ENCODE measurements around the gene ANAPC15.

ANAPC15 gene

DNA sequence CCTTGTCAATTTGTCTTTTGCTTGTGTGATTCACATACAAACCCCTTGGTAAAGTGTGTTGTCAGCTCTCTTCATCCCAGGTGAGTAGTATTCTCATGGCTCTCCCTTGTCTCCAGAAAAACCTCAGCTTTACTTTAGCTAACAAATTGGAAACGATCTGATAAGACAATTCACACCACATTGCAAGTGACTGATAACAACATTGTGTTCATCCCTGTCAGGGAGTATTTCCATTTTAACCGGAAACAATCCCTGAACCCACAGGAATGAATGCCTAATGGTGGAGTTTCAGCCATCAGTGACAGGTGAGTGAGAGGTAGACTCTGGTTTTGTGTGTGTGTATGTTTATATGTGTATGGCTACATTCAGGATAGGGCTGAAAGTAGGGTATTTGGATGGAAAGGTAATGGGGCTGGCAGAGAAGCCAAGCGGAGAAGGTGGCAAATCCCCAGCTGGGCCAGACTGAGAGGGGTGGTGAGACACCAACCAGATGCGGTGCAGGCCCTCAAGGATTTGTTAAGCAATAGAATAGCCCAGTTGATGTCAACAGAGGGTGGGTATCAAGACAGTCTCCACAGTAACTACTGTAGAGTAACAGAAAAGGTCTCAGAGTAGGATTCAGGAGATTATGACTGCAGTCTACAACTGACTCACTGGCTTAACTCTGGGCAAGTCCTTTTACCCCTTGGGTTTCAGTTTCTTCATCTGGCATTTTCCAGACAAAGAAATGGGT is 24.3 kb downstream of the ANAPC15 start:
- peak; percentile 34 for DNase-seq
- Histone ChIP-seq H2AFZ (ENCODE audit: low read depth, low read length) (no peak overlapping the region), H3K23ac (ENCODE audit: low read length in 2 of 2) (no peak overlapping the region), H3K14ac (ENCODE audit: low read length in 2 of 2) (no peak overlapping the region), H3K36me3 (ENCODE audit: control insufficient read depth in 1 of 2, insufficient read depth in 2 of 2, low read depth in 1 of 2, low read length in 2 of 2) (peaks cover 8 to 52% of the 10 kb centered on the region in 2 experiments), H3K4ac (ENCODE audit: low read depth in 1 of 2, low read length in 2 of 2) (no peak overlapping the region), H3K79me1 (replicated peaks; ENCODE audit: low read length, poor library complexity, severe bottlenecking) (peaks cover 19% of the 10 kb centered on the region), H3K9ac (ENCODE audit: low read length) (peak overlapping the region; percentile 62), H3K4me1 (ENCODE audit: control insufficient read depth, insufficient read depth, low read depth, low read length) (peaks cover 2% of the 10 kb centered on the region), H3K4me2 (ENCODE audit: low read length, poor library complexity, severe bottlenecking) (no peak overlapping the region), H4K91ac (ENCODE audit: low read length) (no peak overlapping the region), H3K4me3 (ENCODE audit: insufficient read depth in 1 of 2, low read depth in 1 of 2, low read length in 2 of 2) (no peak overlapping the region), H3K27ac (ENCODE audit: low read length, poor library complexity, severe bottlenecking) (no peak overlapping the region), H3K9me3 (ENCODE audit: control insufficient read depth, low read length) (no peaks in the 10 kb centered on the region), H4K8ac (ENCODE audit: low read length) (no peak overlapping the region), H2BK15ac (ENCODE audit: low read depth, poor library complexity, severe bottlenecking) (no peak overlapping the region), H2BK5ac (ENCODE audit: low read depth, low read length, poor library complexity, severe bottlenecking) (no peak overlapping the region), H2AK5ac (ENCODE audit: low read length, severe bottlenecking) (no peak overlapping the region), H3K18ac (ENCODE audit: low read depth in 1 of 2, low read length in 2 of 2) (no peak overlapping the region), H2BK12ac (ENCODE audit: low read length in 2 of 2) (no peak overlapping the region), H3K27me3 (ENCODE audit: control insufficient read depth in 1 of 2, insufficient read depth in 1 of 2, low read length in 2 of 2) (no peaks in the 10 kb centered on the region), H2BK120ac (ENCODE audit: low read depth, low read length) (no peak overlapping the region)
- 92% methylated on average over 4 of the region's 4 CpGs for WGBS

DNA sequence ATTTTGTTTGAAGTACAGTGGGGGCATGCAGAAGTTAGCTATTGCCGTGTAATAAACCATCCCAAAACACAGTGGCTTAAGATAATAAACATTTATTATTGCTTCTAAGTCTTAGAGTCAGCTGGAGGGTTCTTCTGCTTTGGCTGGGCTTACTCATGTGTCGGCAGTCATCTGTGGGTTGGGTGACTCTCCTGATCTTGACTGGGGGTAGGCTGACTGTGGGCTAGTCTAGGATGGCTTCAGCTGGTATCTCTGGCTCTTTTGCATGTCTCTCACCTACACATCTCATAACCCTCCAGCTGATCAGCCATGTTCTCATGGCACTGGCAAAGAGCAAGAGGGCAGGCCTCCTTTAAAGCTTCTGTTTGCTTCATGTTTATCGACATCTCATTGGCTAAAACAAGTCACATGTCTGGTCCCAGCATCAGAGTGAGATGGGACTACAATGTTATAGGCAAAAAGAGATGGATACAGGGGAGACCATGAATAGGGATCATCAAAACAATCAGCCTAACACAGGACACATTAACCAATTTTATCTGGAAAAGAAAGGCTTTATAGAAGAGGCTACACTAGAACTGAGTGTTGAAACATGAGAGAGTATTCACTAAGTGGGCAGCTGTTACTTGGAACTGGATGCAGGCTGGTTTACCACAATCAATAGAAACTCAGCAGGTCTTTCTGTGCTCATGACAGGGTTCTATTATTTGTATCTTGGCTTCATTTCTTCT is 26.7 kb downstream of the ANAPC15 start:
- no peak for DNase-seq
- Histone ChIP-seq H3K9me3 (ENCODE audit: control insufficient read depth, low read length) (no peaks in the 10 kb centered on the region), H3K23ac (ENCODE audit: low read length in 2 of 2) (no peak overlapping the region), H3K4ac (ENCODE audit: low read depth in 1 of 2, low read length in 2 of 2) (no peak overlapping the region), H3K79me1 (replicated peaks; ENCODE audit: low read length, poor library complexity, severe bottlenecking) (peaks cover 19% of the 10 kb centered on the region), H3K36me3 (ENCODE audit: control insufficient read depth in 1 of 2, insufficient read depth in 2 of 2, low read depth in 1 of 2, low read length in 2 of 2) (peaks cover 6 to 46% of the 10 kb centered on the region in 2 experiments), H3K4me3 (ENCODE audit: insufficient read depth in 1 of 2, low read depth in 1 of 2, low read length in 2 of 2) (no peak overlapping the region), H3K14ac (ENCODE audit: low read length in 2 of 2) (no peak overlapping the region), H3K9ac (ENCODE audit: low read length) (no peak overlapping the region), H3K27ac (ENCODE audit: low read length, poor library complexity, severe bottlenecking) (no peak overlapping the region), H3K4me1 (ENCODE audit: control insufficient read depth, insufficient read depth, low read depth, low read length) (peaks cover 2% of the 10 kb centered on the region), H3K18ac (ENCODE audit: low read depth in 1 of 2, low read length in 2 of 2) (no peak overlapping the region), H3K27me3 (ENCODE audit: control insufficient read depth in 1 of 2, insufficient read depth in 1 of 2, low read length in 2 of 2) (no peaks in the 10 kb centered on the region), H2BK120ac (ENCODE audit: low read depth, low read length) (no peak overlapping the region), H2BK12ac (ENCODE audit: low read length in 2 of 2) (no peak overlapping the region), H4K8ac (ENCODE audit: low read length) (no peak overlapping the region), H3K4me2 (ENCODE audit: low read length, poor library complexity, severe bottlenecking) (no peak overlapping the region), H4K91ac (ENCODE audit: low read length) (no peak overlapping the region), H2BK15ac (ENCODE audit: low read depth, poor library complexity, severe bottlenecking) (no peak overlapping the region), H2BK5ac (ENCODE audit: low read depth, low read length, poor library complexity, severe bottlenecking) (no peak overlapping the region), H2AFZ (ENCODE audit: low read depth, low read length) (no peak overlapping the region), H2AK5ac (ENCODE audit: low read length, severe bottlenecking) (no peak overlapping the region)
- WGBS, result 100% methylated on average over 1 of the region's 3 CpGs

GRCh38 chr11:72084965-72085364 is 27.5 kb downstream of the ANAPC15 start:
- no peak overlapping the region for H3K4me3 ChIP-seq (ENCODE audit: insufficient read depth in 1 of 2, low read depth in 1 of 2, low read length in 2 of 2)
- H3K4me1 ChIP-seq (ENCODE audit: control insufficient read depth, insufficient read depth, low read depth, low read length), result peaks cover 2% of the 10 kb centered on the region
- H2AK5ac ChIP-seq (ENCODE audit: low read length, severe bottlenecking), result no peak overlapping the region
- no peak overlapping the region for H3K23ac ChIP-seq (ENCODE audit: low read length in 2 of 2)
- peaks cover 11% of the 10 kb centered on the region for H3K79me1 ChIP-seq (replicated peaks; ENCODE audit: low read length, poor library complexity, severe bottlenecking)
- no peak for DNase-seq
- no peak overlapping the region for H3K14ac ChIP-seq (ENCODE audit: low read length in 2 of 2)
- H2BK5ac ChIP-seq (ENCODE audit: low read depth, low read length, poor library complexity, severe bottlenecking), result no peak overlapping the region
- H2BK15ac ChIP-seq (ENCODE audit: low read depth, poor library complexity, severe bottlenecking), result no peak overlapping the region
- H3K9me3 ChIP-seq (ENCODE audit: control insufficient read depth, low read length), result no peaks in the 10 kb centered on the region
- H3K36me3 ChIP-seq (ENCODE audit: control insufficient read depth in 1 of 2, insufficient read depth in 2 of 2, low read depth in 1 of 2, low read length in 2 of 2), result peaks cover 6 to 38% of the 10 kb centered on the region in 2 experiments
- no peak overlapping the region for H4K91ac ChIP-seq (ENCODE audit: low read length)
- no peak overlapping the region for H2BK12ac ChIP-seq (ENCODE audit: low read length in 2 of 2)
- no peak overlapping the region for H3K4ac ChIP-seq (ENCODE audit: low read depth in 1 of 2, low read length in 2 of 2)
- H3K27me3 ChIP-seq (ENCODE audit: control insufficient read depth in 1 of 2, insufficient read depth in 1 of 2, low read length in 2 of 2), result no peaks in the 10 kb centered on the region
- H3K9ac ChIP-seq (ENCODE audit: low read length), result no peak overlapping the region
- no peak overlapping the region for H2BK120ac ChIP-seq (ENCODE audit: low read depth, low read length)
- H3K27ac ChIP-seq (ENCODE audit: low read length, poor library complexity, severe bottlenecking), result no peak overlapping the region
- H2AFZ ChIP-seq (ENCODE audit: low read depth, low read length), result no peak overlapping the region
- no peak overlapping the region for H4K8ac ChIP-seq (ENCODE audit: low read length)
- no peak overlapping the region for H3K18ac ChIP-seq (ENCODE audit: low read depth in 1 of 2, low read length in 2 of 2)
- WGBS, result 100% methylated on average over 1 of the region's 1 CpG
- H3K4me2 ChIP-seq (ENCODE audit: low read length, poor library complexity, severe bottlenecking), result no peak overlapping the region

GRCh38 chr11:72084076-72084475 is 28.4 kb downstream of the ANAPC15 start:
- H2BK12ac ChIP-seq (ENCODE audit: low read length in 2 of 2), result no peak overlapping the region
- H3K27ac ChIP-seq (ENCODE audit: low read length, poor library complexity, severe bottlenecking), result no peak overlapping the region
- no peak overlapping the region for H3K14ac ChIP-seq (ENCODE audit: low read length in 2 of 2)
- H2AFZ ChIP-seq (ENCODE audit: low read depth, low read length), result no peak overlapping the region
- H3K36me3 ChIP-seq (ENCODE audit: control insufficient read depth in 1 of 2, insufficient read depth in 2 of 2, low read depth in 1 of 2, low read length in 2 of 2), result peaks cover 6 to 32% of the 10 kb centered on the region in 2 experiments
- peaks cover 11% of the 10 kb centered on the region for H3K79me1 ChIP-seq (replicated peaks; ENCODE audit: low read length, poor library complexity, severe bottlenecking)
- H3K27me3 ChIP-seq (ENCODE audit: control insufficient read depth in 1 of 2, insufficient read depth in 1 of 2, low read length in 2 of 2), result no peaks in the 10 kb centered on the region
- no peak overlapping the region for H3K4me2 ChIP-seq (ENCODE audit: low read length, poor library complexity, severe bottlenecking)
- 88% methylated on average over 2 of the region's 4 CpGs for WGBS
- H3K4ac ChIP-seq (ENCODE audit: low read depth in 1 of 2, low read length in 2 of 2), result no peak overlapping the region
- H3K4me3 ChIP-seq (ENCODE audit: insufficient read depth in 1 of 2, low read depth in 1 of 2, low read length in 2 of 2), result no peak overlapping the region
- H2AK5ac ChIP-seq (ENCODE audit: low read length, severe bottlenecking), result no peak overlapping the region
- H2BK15ac ChIP-seq (ENCODE audit: low read depth, poor library complexity, severe bottlenecking), result no peak overlapping the region
- H2BK5ac ChIP-seq (ENCODE audit: low read depth, low read length, poor library complexity, severe bottlenecking), result no peak overlapping the region
- H2BK120ac ChIP-seq (ENCODE audit: low read depth, low read length), result no peak overlapping the region
- no peak overlapping the region for H3K23ac ChIP-seq (ENCODE audit: low read length in 2 of 2)
- no peak overlapping the region for H3K18ac ChIP-seq (ENCODE audit: low read depth in 1 of 2, low read length in 2 of 2)
- no peak overlapping the region for H4K91ac ChIP-seq (ENCODE audit: low read length)
- H3K4me1 ChIP-seq (ENCODE audit: control insufficient read depth, insufficient read depth, low read depth, low read length), result peaks cover 3% of the 10 kb centered on the region
- no peaks in the 10 kb centered on the region for H3K9me3 ChIP-seq (ENCODE audit: control insufficient read depth, low read length)
- no peak overlapping the region for H3K9ac ChIP-seq (ENCODE audit: low read length)
- no peak overlapping the region for H4K8ac ChIP-seq (ENCODE audit: low read length)
- no peak for DNase-seq
